ENCODE data around the gene QRICH2. TPM values are rescaled to one million over a fixed set of nuclear protein-coding genes. Genes with fewer than 3 reads are reported as not detected.
A peak's percentile ranks its signal among the peaks of the same experiment; 100 is the strongest.
"Not testable (repeated sequence)": the region's sequence is repeated elsewhere in the genome, so short reads cannot be mapped to it uniquely, and the experiment has no call there.

Gene QRICH2
- total RNA-seq, 2 donors from 2014 or later: 3.1 to 4.5 TPM

- Mint-ChIP-seq H3K4me3 (no peak overlapping the region), H3K9me3 (no peaks in the 10 kb centered on the region), H3K4me1 (ENCODE audit: low read depth) (no peaks in the 10 kb centered on the region), H3K36me3 (ENCODE audit: insufficient read depth in 2 of 2) (peaks cover 0 to 4% of the 10 kb centered on the region in 2 donors), H3K27ac (no peak overlapping the region), H3K27me3 (ENCODE audit: low read depth) (no peaks in the 10 kb centered on the region)
- ATAC-seq (replicated peaks in 1 of 2) (no peak), DNase-seq (no peak)
Observed at GRCh38 chr17:76312735-76313134, 4.7 kb upstream of the QRICH2 start.

GRCh38 chr17:76309461-76309860 is 1.4 kb upstream of the QRICH2 start:
- no peak for ATAC-seq (replicated peaks in 1 of 2)
- peaks cover 0 to 4% of the 10 kb centered on the region in 2 donors for H3K36me3 Mint-ChIP-seq (ENCODE audit: insufficient read depth in 2 of 2)
- no peak overlapping the region for H3K27ac Mint-ChIP-seq
- no peaks in the 10 kb centered on the region for H3K9me3 Mint-ChIP-seq
- H3K4me3 Mint-ChIP-seq: no peak overlapping the region
- no peaks in the 10 kb centered on the region for H3K27me3 Mint-ChIP-seq (ENCODE audit: low read depth)
- DNase-seq: no peak
- H3K4me1 Mint-ChIP-seq (ENCODE audit: low read depth): no peaks in the 10 kb centered on the region

GRCh38 chr17:76307299-76307965 is 644 bp downstream of the QRICH2 start:
- no peaks in the 10 kb centered on the region for H3K27me3 Mint-ChIP-seq (ENCODE audit: low read depth)
- no peaks in the 10 kb centered on the region for H3K4me1 Mint-ChIP-seq (ENCODE audit: low read depth)
- no peak for DNase-seq
- H3K4me3 Mint-ChIP-seq: no peak overlapping the region
- no peaks in the 10 kb centered on the region for H3K9me3 Mint-ChIP-seq
- peaks cover 0 to 2% of the 10 kb centered on the region in 2 donors for H3K36me3 Mint-ChIP-seq (ENCODE audit: insufficient read depth in 2 of 2)
- H3K27ac Mint-ChIP-seq: no peak overlapping the region
- no peak for ATAC-seq (replicated peaks in 1 of 2)

- ATAC-seq (replicated peaks in 1 of 2); H3K27me3 Mint-ChIP-seq (ENCODE audit: low read depth); H3K9me3 Mint-ChIP-seq; H3K36me3 Mint-ChIP-seq (ENCODE audit: insufficient read depth in 2 of 2); H3K4me3 Mint-ChIP-seq; H3K4me1 Mint-ChIP-seq (ENCODE audit: low read depth); DNase-seq; H3K27ac Mint-ChIP-seq: not testable (repeated sequence)
Observed at GRCh38 chr17:76305135-76305454, 3.0 kb downstream of the QRICH2 start.

- Mint-ChIP-seq H3K27ac (no peak overlapping the region), H3K9me3 (no peaks in the 10 kb centered on the region)
- DNase-seq: no peak
Observed at GRCh38 chr17:76304226-76305134, 3.6 kb downstream of the QRICH2 start.

GRCh38 chr17:76297436-76297835 is 10.6 kb downstream of the QRICH2 start:
- DNase-seq: no peak
- no peaks in the 10 kb centered on the region for H3K4me1 Mint-ChIP-seq (ENCODE audit: low read depth)
- no peak for ATAC-seq (replicated peaks in 1 of 2)
- H3K27ac Mint-ChIP-seq: no peak overlapping the region
- no peak overlapping the region for H3K4me3 Mint-ChIP-seq
- H3K36me3 Mint-ChIP-seq (ENCODE audit: insufficient read depth in 2 of 2): no peaks in the 10 kb centered on the region
- H3K9me3 Mint-ChIP-seq: no peaks in the 10 kb centered on the region
- no peaks in the 10 kb centered on the region for H3K27me3 Mint-ChIP-seq (ENCODE audit: low read depth)

More at GRCh38 chr17:76304226-76305134, 3.6 kb downstream of the QRICH2 start:
- Mint-ChIP-seq H3K4me3 (no peak overlapping the region), H3K4me1 (ENCODE audit: low read depth) (no peaks in the 10 kb centered on the region), H3K36me3 (ENCODE audit: insufficient read depth in 2 of 2) (peaks cover 0 to 2% of the 10 kb centered on the region in 2 donors), H3K27me3 (ENCODE audit: low read depth) (no peaks in the 10 kb centered on the region)
- no peak for ATAC-seq (replicated peaks in 1 of 2)

- H3K27me3 Mint-ChIP-seq (ENCODE audit: low read depth): no peaks in the 10 kb centered on the region
- no peaks in the 10 kb centered on the region for H3K4me1 Mint-ChIP-seq (ENCODE audit: low read depth)
- H3K27ac Mint-ChIP-seq: no peak overlapping the region
- no peaks in the 10 kb centered on the region for H3K36me3 Mint-ChIP-seq (ENCODE audit: insufficient read depth in 2 of 2)
- H3K9me3 Mint-ChIP-seq: no peaks in the 10 kb centered on the region
- DNase-seq (no peak), ATAC-seq (replicated peaks in 1 of 2) (no peak)
- no peak overlapping the region for H3K4me3 Mint-ChIP-seq
Observed at GRCh38 chr17:76296889-76297288, 11.2 kb downstream of the QRICH2 start.

- DNase-seq (no peak), ATAC-seq (replicated peaks in 1 of 2) (no peak)
- Mint-ChIP-seq H3K4me1 (ENCODE audit: low read depth) (no peaks in the 10 kb centered on the region), H3K27me3 (ENCODE audit: low read depth) (no peaks in the 10 kb centered on the region), H3K9me3 (no peaks in the 10 kb centered on the region), H3K27ac (no peak overlapping the region), H3K4me3 (no peak overlapping the region), H3K36me3 (ENCODE audit: insufficient read depth in 2 of 2) (no peaks in the 10 kb centered on the region)
Observed at GRCh38 chr17:76296186-76296585, 11.9 kb downstream of the QRICH2 start.

GRCh38 chr17:76293106-76293505 is 15.0 kb downstream of the QRICH2 start:
- H3K27me3 Mint-ChIP-seq (ENCODE audit: low read depth): no peaks in the 10 kb centered on the region
- ATAC-seq (replicated peaks in 1 of 2): no peak
- no peaks in the 10 kb centered on the region for H3K36me3 Mint-ChIP-seq (ENCODE audit: insufficient read depth in 2 of 2)
- H3K4me3 Mint-ChIP-seq: no peak overlapping the region
- DNase-seq: no peak
- H3K4me1 Mint-ChIP-seq (ENCODE audit: low read depth): no peaks in the 10 kb centered on the region
- no peaks in the 10 kb centered on the region for H3K9me3 Mint-ChIP-seq
- no peak overlapping the region for H3K27ac Mint-ChIP-seq

GRCh38 chr17:76292567-76292966 is 15.5 kb downstream of the QRICH2 start:
- no peaks in the 10 kb centered on the region for H3K4me1 Mint-ChIP-seq (ENCODE audit: low read depth)
- no peaks in the 10 kb centered on the region for H3K36me3 Mint-ChIP-seq (ENCODE audit: insufficient read depth in 2 of 2)
- no peak for DNase-seq
- H3K27me3 Mint-ChIP-seq (ENCODE audit: low read depth): no peaks in the 10 kb centered on the region
- no peak overlapping the region for H3K27ac Mint-ChIP-seq
- H3K9me3 Mint-ChIP-seq: no peaks in the 10 kb centered on the region
- ATAC-seq (replicated peaks in 1 of 2): no peak
- no peak overlapping the region for H3K4me3 Mint-ChIP-seq

- Mint-ChIP-seq H3K9me3 (no peaks in the 10 kb centered on the region), H3K4me3 (no peak overlapping the region)
- DNase-seq: no peak
Observed at GRCh38 chr17:76281573-76282371, 26.3 kb downstream of the QRICH2 start.

GRCh38 chr17:76280650-76281049 is 27.4 kb downstream of the QRICH2 start:
- H3K27me3 Mint-ChIP-seq (ENCODE audit: low read depth): no peaks in the 10 kb centered on the region
- no peak overlapping the region for H3K4me3 Mint-ChIP-seq
- H3K9me3 Mint-ChIP-seq: no peaks in the 10 kb centered on the region
- H3K36me3 Mint-ChIP-seq (ENCODE audit: insufficient read depth in 2 of 2): no peaks in the 10 kb centered on the region
- DNase-seq (no peak), ATAC-seq (replicated peaks in 1 of 2) (no peak)
- peaks cover 30% of the 10 kb centered on the region for H3K4me1 Mint-ChIP-seq (ENCODE audit: low read depth)
- peak overlapping the region; percentile 79 for H3K27ac Mint-ChIP-seq

More at GRCh38 chr17:76281573-76282371, 26.3 kb downstream of the QRICH2 start:
- Mint-ChIP-seq H3K36me3 (ENCODE audit: insufficient read depth in 2 of 2) (no peaks in the 10 kb centered on the region), H3K27ac (peak overlapping the region; percentile 37), H3K27me3 (ENCODE audit: low read depth) (no peaks in the 10 kb centered on the region), H3K4me1 (ENCODE audit: low read depth) (peaks cover 18% of the 10 kb centered on the region)
- no peak for ATAC-seq (replicated peaks in 1 of 2)

- Mint-ChIP-seq H3K9me3 (no peaks in the 10 kb centered on the region), H3K27me3 (ENCODE audit: low read depth) (no peaks in the 10 kb centered on the region), H3K4me3 (no peak overlapping the region), H3K27ac (peak overlapping the region; percentile 81), H3K4me1 (ENCODE audit: low read depth) (peaks cover 35% of the 10 kb centered on the region), H3K36me3 (ENCODE audit: insufficient read depth in 2 of 2) (no peaks in the 10 kb centered on the region)
- DNase-seq: no peak
- no peak for ATAC-seq (replicated peaks in 1 of 2)
Observed at GRCh38 chr17:76279742-76280287, 28.3 kb downstream of the QRICH2 start.

Data from activated T-cell treated with anti-CD3 and anti-CD28 coated beads, Interleukin-2, amount 50 U/mL, for 72 hours (primary cell).